Activated gamma-delta T cell treated with anti-CD3 and anti-CD28 coated beads, Interleukin-2, amount 50 U/mL, for 16 hours (primary cell): ENCODE results near the gene BHLHE23.
"Not testable (repeated sequence)": the region's sequence is repeated elsewhere in the genome, so short reads cannot be mapped to it uniquely, and the experiment has no call there.

Experiments
- DNase-seq: peaks from one replicate; pipeline ENCODE4 v3.0.0-alpha.2; 2020; ENCODE audit warnings: low read depth

Gene BHLHE23

DNA sequence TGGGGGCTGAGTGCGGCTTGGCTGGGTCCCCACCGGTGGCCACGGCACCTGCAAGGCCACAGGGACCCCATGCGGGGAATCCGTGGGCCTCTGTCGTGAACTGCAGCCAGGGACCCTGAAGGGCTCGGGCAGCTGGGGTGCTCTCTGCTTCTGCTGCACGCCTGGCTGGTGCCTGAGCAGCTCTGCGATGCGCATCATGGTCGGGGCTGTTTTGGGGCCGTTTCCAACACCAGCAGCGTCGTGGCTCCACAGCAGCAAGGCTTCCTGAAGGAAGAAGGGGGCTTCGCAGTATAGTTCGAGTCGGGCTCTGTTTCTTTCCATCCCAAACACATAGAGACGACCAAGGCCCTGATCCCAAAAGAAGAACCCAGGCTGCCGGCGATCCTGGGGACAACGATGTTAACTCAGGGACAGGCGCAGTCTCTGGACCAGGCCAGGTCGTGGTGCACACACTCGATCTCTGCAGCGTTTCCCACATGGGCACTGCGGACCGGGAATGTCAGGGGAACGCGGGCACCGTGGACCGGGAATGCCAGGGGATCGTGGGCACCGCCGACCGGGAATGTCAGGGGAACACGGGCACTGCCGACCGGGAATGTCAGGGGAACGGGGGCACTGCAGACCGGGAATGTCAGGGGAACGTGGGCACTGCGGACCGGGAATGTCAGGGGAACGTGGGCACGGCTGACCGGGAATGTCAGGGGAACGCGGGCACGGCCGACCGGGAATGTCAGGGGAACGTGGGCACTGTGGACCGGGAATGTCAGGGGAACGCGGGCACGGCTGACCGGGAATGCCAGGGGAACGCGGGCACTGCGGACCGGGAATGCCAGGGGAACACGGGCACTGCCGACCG lies 36.8 kb upstream of the BHLHE23 start:
- no peak for DNase-seq

DNA sequence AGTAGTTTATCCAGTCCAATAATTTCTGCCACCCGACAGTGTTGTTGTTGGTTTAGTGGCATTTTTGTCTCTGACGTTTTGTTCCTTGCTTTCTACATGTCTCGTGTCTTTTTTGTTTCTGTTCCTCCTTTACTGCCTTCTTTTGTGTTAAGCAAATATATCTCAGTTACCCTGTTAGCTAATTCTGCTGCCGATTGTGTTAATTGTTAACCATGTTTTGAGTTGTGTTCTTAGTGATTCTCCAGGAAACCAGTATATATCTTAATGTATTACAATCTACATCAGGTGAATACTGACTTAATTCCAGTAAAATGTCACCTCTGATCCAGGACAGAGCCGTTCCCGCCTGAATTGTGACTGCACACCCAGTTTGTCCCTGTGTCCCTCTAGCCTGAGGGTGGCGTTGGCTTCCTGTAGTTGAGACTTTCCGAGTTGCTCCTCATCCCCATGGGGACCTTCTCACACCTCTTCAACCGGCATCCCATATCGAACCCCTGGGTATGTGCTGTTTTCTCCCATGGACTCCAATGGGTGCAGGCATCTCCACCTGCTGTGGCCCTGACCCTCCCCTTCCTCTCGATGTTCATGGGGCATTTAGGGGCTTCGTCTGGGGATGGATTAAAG lies 35.8 kb upstream of the BHLHE23 start:
- no peak for DNase-seq

- DNase-seq: no peak
These were observed 35.0 kb upstream of the BHLHE23 start for GRCh38 chr20:63041776-63042175.

GRCh38 chr20:63037669-63038268 lies 31.0 kb upstream of the BHLHE23 start:
- DNase-seq: no peak

DNA sequence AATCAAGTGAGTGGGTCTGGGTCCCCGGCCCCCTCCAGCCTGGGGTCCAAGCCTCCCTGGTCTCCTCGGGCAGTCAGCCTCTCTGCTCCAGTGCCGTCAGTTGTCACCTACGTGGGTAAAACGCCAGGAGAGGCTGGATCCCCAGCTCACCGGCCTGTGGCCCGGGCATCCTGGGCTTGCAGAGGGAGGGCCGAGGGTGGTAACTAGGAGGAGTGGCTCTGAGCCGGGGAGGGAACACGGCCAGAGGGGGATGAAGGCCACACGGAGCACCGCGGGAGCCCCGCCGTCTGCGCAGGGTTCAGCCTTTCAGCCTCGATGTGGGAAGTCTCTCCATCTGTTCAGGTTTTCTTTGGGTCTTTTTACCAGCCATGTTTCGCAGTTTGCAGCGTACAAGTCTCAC lies 29.5 kb upstream of the BHLHE23 start:
- no peak for DNase-seq

DNA sequence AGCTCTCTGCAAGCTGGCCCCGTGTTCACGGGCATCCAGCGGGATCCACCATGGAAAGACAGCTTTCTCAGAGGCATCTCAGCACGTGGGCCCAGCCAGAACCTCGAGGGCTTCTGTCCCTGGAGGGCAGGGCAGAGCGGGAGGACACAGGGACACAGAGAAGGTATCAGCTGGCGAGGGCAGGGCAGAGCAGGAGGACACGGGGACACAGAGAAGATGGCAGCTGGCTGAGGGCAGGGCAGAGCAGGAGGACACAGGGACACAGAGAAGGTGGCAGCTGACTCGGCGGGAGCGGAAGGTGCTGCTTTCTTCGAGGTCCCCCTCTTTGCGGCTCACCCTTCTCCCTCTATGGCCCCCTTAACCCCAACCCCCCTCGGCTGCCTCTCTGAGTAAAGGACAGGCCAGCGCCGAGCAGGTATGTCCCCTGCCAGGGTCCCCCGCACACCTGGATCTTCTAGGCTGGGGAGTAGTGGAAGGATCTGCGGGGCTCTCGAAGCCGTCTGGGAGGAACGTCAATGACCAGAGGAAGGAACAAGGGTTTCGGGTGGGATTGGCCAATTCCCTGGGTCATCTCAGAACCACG lies 28.9 kb upstream of the BHLHE23 start:
- DNase-seq: no peak

DNA sequence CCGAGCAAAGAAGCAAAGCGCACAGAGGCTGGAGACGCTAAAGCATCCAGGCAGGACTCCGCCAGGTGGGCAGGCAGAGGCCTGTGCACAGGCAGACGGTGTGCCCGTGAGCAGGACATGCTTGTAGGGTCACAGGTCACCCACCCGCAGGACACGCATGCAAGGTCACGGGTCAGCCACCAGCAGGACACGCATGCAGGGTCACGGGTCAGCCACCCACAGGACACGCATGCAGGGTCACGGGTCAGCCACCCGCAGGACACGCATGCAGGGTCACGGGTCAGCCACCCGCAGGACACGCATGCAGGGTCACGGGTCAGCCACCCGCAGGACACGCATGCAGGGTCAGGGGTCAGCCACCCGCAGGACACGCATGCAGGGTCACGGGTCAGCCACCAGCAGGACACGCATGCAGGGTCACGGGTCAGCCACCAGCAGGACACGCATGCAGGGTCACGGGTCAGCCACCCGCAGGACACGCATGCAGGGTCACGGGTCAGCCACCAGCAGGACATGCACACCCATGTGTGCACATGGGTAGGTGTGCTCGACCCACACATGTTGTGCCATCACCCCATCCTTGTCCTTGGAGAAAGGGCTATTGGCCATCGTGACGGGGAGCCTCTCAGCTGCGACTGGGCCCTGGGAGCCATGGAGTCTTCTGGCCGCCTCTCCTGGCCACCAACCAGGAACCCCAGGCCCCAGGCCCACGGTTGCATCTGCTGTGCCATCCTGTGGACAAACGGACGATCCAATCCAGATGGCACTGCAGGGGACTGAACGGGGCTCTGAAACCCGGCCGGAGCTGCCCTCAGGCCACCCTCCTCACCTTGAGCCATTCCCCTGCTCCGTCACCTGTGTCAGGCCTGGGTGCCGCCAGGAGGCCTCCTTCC lies 28.2 kb upstream of the BHLHE23 start:
- DNase-seq: not testable (repeated sequence)

DNA sequence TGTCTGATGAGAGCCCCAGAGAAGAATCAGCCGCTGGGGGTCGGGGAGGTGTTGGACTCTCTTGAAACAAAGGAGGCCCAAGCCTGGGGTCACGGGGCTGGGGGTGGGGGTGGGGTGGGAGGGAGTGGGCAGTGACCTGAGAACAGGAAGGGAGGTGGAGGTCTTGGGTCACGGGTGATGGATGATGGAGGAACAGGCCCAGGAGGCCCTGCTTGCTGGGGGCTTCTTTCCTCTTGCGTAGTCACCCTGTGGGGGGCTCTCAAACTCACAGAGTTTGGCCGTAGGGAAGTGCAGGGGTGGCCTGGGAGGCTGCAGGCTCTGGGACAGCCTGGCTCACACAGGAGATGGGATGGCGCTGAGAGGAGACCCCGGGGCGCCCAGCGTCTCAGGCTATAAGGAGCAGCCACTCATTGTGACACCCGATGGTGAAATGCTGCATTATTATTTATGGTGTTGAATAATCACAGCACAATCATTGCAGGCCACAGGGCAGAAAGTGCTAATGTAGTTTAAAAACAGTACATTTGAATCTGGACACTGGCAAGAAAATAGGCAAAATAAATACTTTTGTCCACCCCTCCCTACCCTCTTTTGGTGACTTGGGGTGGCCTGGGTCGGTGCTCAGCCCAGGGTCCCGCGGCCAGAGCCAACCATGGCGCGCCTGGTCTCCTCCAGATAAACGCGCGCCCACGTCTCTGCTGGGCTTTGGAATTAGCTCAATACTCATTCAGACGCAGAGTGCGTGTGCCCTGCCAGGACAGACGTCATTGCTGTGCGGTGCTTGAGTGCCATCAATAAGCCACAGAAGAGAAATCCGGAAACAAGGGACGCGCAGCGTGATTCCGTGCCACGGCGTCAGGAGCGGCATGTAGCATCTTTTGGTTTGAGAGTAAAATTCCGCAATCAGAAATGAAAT lies 27.3 kb upstream of the BHLHE23 start:
- no peak for DNase-seq

DNA sequence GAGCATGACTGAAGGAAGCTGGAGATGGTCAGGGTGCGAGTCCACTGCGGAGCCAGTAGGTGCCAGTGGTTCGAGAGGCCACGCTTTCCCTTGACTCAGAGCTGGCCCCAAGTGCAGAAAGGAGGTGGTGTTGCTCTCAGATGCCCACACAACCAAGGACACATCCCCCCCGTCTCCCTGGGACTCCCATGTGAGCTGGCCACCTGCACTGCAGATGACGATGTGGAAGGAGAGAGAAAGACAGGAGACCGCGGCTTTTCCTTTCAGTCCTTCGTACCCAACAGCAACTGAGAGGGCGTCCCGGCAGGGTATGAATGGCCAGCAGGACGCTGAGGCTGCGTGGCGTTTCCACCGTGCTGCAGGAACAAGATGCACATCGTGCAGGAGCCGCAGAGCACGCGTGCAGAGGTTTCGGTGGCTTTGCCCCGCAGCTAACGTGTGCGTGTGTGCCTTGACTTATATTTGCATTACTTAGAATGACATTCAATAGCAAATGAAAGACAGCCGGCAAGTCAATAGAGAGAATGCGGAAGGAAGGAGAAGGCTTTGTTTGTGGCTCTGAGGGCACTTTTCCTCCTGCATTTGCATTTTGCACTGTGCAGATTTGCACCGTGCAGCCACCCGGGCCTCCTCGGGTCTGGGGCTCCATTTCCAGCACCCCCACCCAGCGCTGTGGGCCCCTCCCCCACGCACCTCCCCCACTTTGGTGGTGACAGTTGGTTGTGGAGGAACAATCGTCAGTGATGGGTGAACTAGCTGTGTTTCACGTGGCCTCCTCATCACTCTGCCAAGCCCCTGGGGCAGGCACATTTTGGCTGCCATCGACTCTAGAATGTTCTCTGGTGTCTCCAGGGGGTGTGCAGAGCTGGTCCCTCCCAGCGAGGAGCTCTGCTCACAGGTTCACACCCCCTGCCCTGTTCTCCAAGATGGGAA lies 26.4 kb upstream of the BHLHE23 start:
- DNase-seq: no peak

- no peak for DNase-seq
These were observed 25.4 kb upstream of the BHLHE23 start for GRCh38 chr20:63032026-63032800.

DNA sequence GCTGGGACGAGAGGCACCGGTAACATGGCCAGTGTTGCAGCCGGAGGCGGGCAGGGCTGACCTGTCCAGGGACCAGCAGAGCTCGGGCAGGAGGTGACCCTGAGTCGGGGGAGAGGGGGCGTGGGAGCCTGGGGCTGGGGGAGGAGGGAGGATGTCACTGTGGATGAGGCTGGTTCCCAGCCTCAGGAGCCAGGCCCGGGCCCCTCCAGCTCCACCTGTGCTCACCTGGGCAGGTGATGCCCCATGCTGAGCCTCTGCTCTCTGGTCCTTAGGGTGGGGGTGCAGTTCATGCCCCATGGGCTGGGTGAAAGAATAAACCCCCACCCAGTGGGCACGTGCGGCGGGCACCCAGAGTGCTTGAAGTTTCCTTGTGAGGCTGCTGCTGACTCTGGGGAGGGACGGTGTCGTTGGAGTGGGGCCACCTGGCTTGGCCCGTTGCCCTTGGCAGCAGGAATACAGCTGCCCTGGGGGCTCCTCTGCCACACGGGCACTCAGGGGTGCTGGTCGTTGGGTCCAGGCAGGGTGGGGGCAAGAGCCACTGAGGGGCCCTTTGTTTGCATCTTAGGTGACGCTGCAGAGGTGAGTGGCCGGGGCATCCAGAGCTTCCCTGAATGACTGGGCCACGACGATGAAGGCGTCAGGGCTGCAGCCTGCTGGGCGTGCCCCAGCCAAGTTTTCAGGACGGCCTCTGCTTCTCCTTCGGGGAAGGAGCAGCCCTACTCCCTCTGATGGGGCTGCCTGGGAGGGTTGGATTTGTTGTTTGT lies 24.7 kb upstream of the BHLHE23 start:
- no peak for DNase-seq

DNA sequence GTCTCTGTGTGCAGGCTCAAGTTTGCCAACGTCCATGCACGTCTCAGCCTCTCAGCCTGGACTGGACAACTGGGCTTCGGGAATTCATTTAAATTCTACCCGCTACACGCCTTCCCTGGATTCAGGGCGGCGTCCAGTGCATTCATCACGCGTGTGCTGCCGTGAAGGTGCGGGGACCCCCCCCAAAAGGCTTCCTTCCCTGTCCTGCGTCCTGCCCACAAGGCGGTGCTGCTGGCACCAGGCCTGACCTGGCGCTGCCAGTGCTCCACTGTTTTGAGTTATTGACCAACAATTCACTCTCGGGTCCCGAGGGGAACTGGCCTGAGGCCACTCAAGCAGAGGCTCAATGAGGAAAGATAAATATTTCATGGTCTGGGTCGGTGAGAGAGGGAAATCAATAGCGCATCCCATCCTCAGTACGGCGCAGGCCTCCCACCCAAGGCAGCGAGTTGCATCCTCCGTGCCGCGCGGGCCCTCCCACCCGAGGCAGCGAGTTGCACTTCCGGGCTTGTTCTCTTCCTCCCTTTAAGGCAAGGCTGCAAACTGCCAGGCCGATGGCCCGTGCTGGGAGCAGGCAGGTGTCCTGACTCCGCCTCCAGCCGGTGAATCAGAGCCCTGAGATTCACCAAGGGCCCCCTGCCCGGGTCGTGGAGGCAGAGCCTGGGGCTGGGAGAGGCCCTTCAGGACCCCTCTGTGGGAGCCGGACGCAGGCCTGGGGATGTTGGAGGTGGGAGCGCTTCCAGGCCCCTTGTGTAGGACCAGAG lies 22.8 kb upstream of the BHLHE23 start:
- DNase-seq: no peak

- DNase-seq: no peak
These were observed 21.7 kb upstream of the BHLHE23 start for GRCh38 chr20:63028461-63028921.

GRCh38 chr20:63027922-63028389 lies 21.2 kb upstream of the BHLHE23 start:
- no peak for DNase-seq

GRCh38 chr20:63027221-63027921 lies 20.6 kb upstream of the BHLHE23 start:
- no peak for DNase-seq

DNA sequence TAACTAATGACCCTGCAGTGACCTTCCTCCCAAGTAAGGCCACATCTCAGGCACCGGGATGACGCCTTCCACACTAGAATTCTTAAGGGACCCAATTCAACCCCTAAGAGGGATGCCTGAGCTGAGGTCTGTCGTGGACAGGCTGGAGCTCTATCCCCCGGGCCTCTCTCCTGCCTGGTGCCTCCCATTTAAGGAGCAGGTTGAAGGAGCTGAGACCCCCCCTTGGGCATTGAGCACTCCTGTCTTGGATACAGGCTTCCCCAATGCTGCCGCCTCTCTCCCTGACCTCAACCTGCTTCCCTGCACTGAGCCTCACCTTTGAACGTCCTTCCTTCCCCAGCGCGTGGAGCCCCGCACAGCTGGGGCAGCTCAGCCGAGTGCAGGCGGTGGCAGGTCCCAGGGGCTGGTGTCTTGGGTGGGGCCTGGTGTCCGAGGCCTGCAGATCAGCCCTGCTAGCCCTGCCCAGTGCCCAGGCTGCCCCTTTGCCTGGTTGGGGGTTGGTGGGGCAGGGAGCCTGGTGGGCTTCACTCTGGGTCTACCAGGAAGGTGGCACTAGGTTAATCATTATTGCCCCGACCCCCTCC lies 19.9 kb upstream of the BHLHE23 start:
- no peak for DNase-seq
